Measurements from ENCODE around the gene VAV2.

VAV2 gene

GRCh38 chr9:133855371-133855770 is 136.8 kb downstream of the VAV2 start:
- no peaks in the 10 kb centered on the region for H3K27me3 ChIP-seq (ENCODE audit: insufficient read depth, low read length)
- peak overlapping the region; percentile 1 for H3K4ac ChIP-seq (ENCODE audit: low read depth, low read length)
- H3K79me1 ChIP-seq (ENCODE audit: low read length), result peaks cover 15% of the 10 kb centered on the region
- H3K4me1 ChIP-seq (ENCODE audit: control insufficient read depth in 1 of 2, insufficient read depth in 2 of 2, low read length in 2 of 2), result peaks cover 28 to 31% of the 10 kb centered on the region in 2 experiments
- no peak overlapping the region for H2BK12ac ChIP-seq (ENCODE audit: low read length)
- H4K8ac ChIP-seq (ENCODE audit: low read depth, low read length), result peak overlapping the region; percentile 9
- no peak overlapping the region for H3K4me2 ChIP-seq (ENCODE audit: low read length)
- peak overlapping the region; percentile 29 for H3K27ac ChIP-seq (ENCODE audit: low read depth, low read length)
- peaks cover 12 to 56% of the 10 kb centered on the region in 2 experiments for H3K36me3 ChIP-seq (ENCODE audit: control insufficient read depth in 1 of 2, insufficient read depth in 2 of 2, low read length in 2 of 2)
- DNase-seq, result peak in 1 of 2 donors; percentile 50
- H2AFZ ChIP-seq (ENCODE audit: insufficient read depth, low read length, poor library complexity), result no peak overlapping the region
- H3K9me3 ChIP-seq (ENCODE audit: insufficient read depth, low read depth, low read length), result peaks cover 9% of the 10 kb centered on the region
- H3K23ac ChIP-seq (ENCODE audit: low read length), result no peak overlapping the region
- H4K91ac ChIP-seq (ENCODE audit: low read depth, low read length), result peak overlapping the region; percentile 17
- no peak overlapping the region for H2BK120ac ChIP-seq (ENCODE audit: insufficient read depth, low read length, poor library complexity)
- H2AK5ac ChIP-seq (ENCODE audit: low read length), result no peak overlapping the region
- no CpG with 5 or more reads among the region's 15 CpGs for WGBS (ENCODE audit: extremely low coverage, insufficient coverage, insufficient read length)
- peak overlapping the region; percentile 2 for H3K18ac ChIP-seq (ENCODE audit: low read length)
- no peak overlapping the region for H4K12ac ChIP-seq (ENCODE audit: low read depth, low read length)
- H2BK5ac ChIP-seq (ENCODE audit: low read depth, low read length, poor library complexity), result peak overlapping the region; percentile 7
- H3K4me3 ChIP-seq (ENCODE audit: low read depth, low read length), result no peak overlapping the region
- peaks cover 4% of the 10 kb centered on the region for H3K79me2 ChIP-seq (ENCODE audit: control insufficient read depth, insufficient read depth, low read length, poor library complexity)
- H3K9ac ChIP-seq (ENCODE audit: low read length), result no peak overlapping the region
- peak overlapping the region; percentile 1 for H3K14ac ChIP-seq (ENCODE audit: low read length)

GRCh38 chr9:133854765-133855164 is 137.4 kb downstream of the VAV2 start:
- peak overlapping the region; percentile 15 for H2BK12ac ChIP-seq (ENCODE audit: low read length)
- H3K36me3 ChIP-seq (ENCODE audit: control insufficient read depth in 1 of 2, insufficient read depth in 2 of 2, low read length in 2 of 2), result peaks cover 10 to 54% of the 10 kb centered on the region in 2 experiments
- no peak for DNase-seq
- H2AFZ ChIP-seq (ENCODE audit: insufficient read depth, low read length, poor library complexity), result no peak overlapping the region
- H4K8ac ChIP-seq (ENCODE audit: low read depth, low read length), result peak overlapping the region; percentile 12
- H3K9ac ChIP-seq (ENCODE audit: low read length), result no peak overlapping the region
- peak overlapping the region; percentile 2 for H3K18ac ChIP-seq (ENCODE audit: low read length)
- H2AK5ac ChIP-seq (ENCODE audit: low read length), result no peak overlapping the region
- H3K4me1 ChIP-seq (ENCODE audit: control insufficient read depth in 1 of 2, insufficient read depth in 2 of 2, low read length in 2 of 2), result peaks cover 28 to 31% of the 10 kb centered on the region in 2 experiments
- no peak overlapping the region for H4K12ac ChIP-seq (ENCODE audit: low read depth, low read length)
- peaks cover 13% of the 10 kb centered on the region for H3K79me1 ChIP-seq (ENCODE audit: low read length)
- H3K9me3 ChIP-seq (ENCODE audit: insufficient read depth, low read depth, low read length), result peaks cover 9% of the 10 kb centered on the region
- no CpG with 5 or more reads among the region's 4 CpGs for WGBS (ENCODE audit: extremely low coverage, insufficient coverage, insufficient read length)
- H3K4me3 ChIP-seq (ENCODE audit: low read depth, low read length), result no peak overlapping the region
- peak overlapping the region; percentile 4 for H3K4ac ChIP-seq (ENCODE audit: low read depth, low read length)
- no peak overlapping the region for H3K27ac ChIP-seq (ENCODE audit: low read depth, low read length)
- peaks cover 6% of the 10 kb centered on the region for H3K79me2 ChIP-seq (ENCODE audit: control insufficient read depth, insufficient read depth, low read length, poor library complexity)
- no peak overlapping the region for H3K4me2 ChIP-seq (ENCODE audit: low read length)
- H2BK5ac ChIP-seq (ENCODE audit: low read depth, low read length, poor library complexity), result no peak overlapping the region
- no peak overlapping the region for H3K14ac ChIP-seq (ENCODE audit: low read length)
- no peak overlapping the region for H2BK120ac ChIP-seq (ENCODE audit: insufficient read depth, low read length, poor library complexity)
- H3K23ac ChIP-seq (ENCODE audit: low read length), result no peak overlapping the region
- H3K27me3 ChIP-seq (ENCODE audit: insufficient read depth, low read length), result no peaks in the 10 kb centered on the region
- H4K91ac ChIP-seq (ENCODE audit: low read depth, low read length), result peak overlapping the region; percentile 17

GRCh38 chr9:133854048-133854447 is 138.1 kb downstream of the VAV2 start:
- Histone ChIP-seq H4K91ac (ENCODE audit: low read depth, low read length) (no peak overlapping the region), H3K4ac (ENCODE audit: low read depth, low read length) (no peak overlapping the region)

GRCh38 chr9:133853331-133853730 is 138.8 kb downstream of the VAV2 start:
- Histone ChIP-seq H3K18ac (ENCODE audit: low read length) (peak overlapping the region; percentile 7), H3K79me2 (ENCODE audit: control insufficient read depth, insufficient read depth, low read length, poor library complexity) (peaks cover 6% of the 10 kb centered on the region), H3K36me3 (ENCODE audit: control insufficient read depth in 1 of 2, insufficient read depth in 2 of 2, low read length in 2 of 2) (peaks cover 12 to 55% of the 10 kb centered on the region in 2 experiments), H3K4me2 (ENCODE audit: low read length) (no peak overlapping the region), H3K9me3 (ENCODE audit: insufficient read depth, low read depth, low read length) (peaks cover 9% of the 10 kb centered on the region), H4K91ac (ENCODE audit: low read depth, low read length) (no peak overlapping the region), H3K14ac (ENCODE audit: low read length) (no peak overlapping the region), H4K12ac (ENCODE audit: low read depth, low read length) (no peak overlapping the region), H2AK5ac (ENCODE audit: low read length) (no peak overlapping the region), H2BK12ac (ENCODE audit: low read length) (no peak overlapping the region), H2BK5ac (ENCODE audit: low read depth, low read length, poor library complexity) (no peak overlapping the region), H3K27ac (ENCODE audit: low read depth, low read length) (no peak overlapping the region), H3K4me1 (ENCODE audit: control insufficient read depth in 1 of 2, insufficient read depth in 2 of 2, low read length in 2 of 2) (peaks cover 27 to 31% of the 10 kb centered on the region in 2 experiments), H4K8ac (ENCODE audit: low read depth, low read length) (no peak overlapping the region), H3K27me3 (ENCODE audit: insufficient read depth, low read length) (no peaks in the 10 kb centered on the region), H3K9ac (ENCODE audit: low read length) (no peak overlapping the region), H3K23ac (ENCODE audit: low read length) (no peak overlapping the region), H2AFZ (ENCODE audit: insufficient read depth, low read length, poor library complexity) (no peak overlapping the region), H3K4ac (ENCODE audit: low read depth, low read length) (peak overlapping the region; percentile 18), H3K4me3 (ENCODE audit: low read depth, low read length) (no peak overlapping the region), H2BK120ac (ENCODE audit: insufficient read depth, low read length, poor library complexity) (no peak overlapping the region), H3K79me1 (ENCODE audit: low read length) (peaks cover 13% of the 10 kb centered on the region)
- no CpG with 5 or more reads among the region's 7 CpGs for WGBS (ENCODE audit: extremely low coverage, insufficient coverage, insufficient read length)
- no peak for DNase-seq

More at GRCh38 chr9:133854048-133854447, 138.1 kb downstream of the VAV2 start:
- Histone ChIP-seq H2BK120ac (ENCODE audit: insufficient read depth, low read length, poor library complexity) (no peak overlapping the region), H3K9me3 (ENCODE audit: insufficient read depth, low read depth, low read length) (peaks cover 9% of the 10 kb centered on the region), H3K79me2 (ENCODE audit: control insufficient read depth, insufficient read depth, low read length, poor library complexity) (peaks cover 6% of the 10 kb centered on the region), H2BK12ac (ENCODE audit: low read length) (no peak overlapping the region), H3K36me3 (ENCODE audit: control insufficient read depth in 1 of 2, insufficient read depth in 2 of 2, low read length in 2 of 2) (peaks cover 13 to 55% of the 10 kb centered on the region in 2 experiments), H3K14ac (ENCODE audit: low read length) (no peak overlapping the region), H4K8ac (ENCODE audit: low read depth, low read length) (no peak overlapping the region), H3K79me1 (ENCODE audit: low read length) (peaks cover 13% of the 10 kb centered on the region), H3K4me1 (ENCODE audit: control insufficient read depth in 1 of 2, insufficient read depth in 2 of 2, low read length in 2 of 2) (peaks cover 28 to 31% of the 10 kb centered on the region in 2 experiments), H3K27me3 (ENCODE audit: insufficient read depth, low read length) (no peaks in the 10 kb centered on the region), H4K12ac (ENCODE audit: low read depth, low read length) (no peak overlapping the region), H3K27ac (ENCODE audit: low read depth, low read length) (no peak overlapping the region), H3K4me2 (ENCODE audit: low read length) (no peak overlapping the region), H3K9ac (ENCODE audit: low read length) (no peak overlapping the region), H3K18ac (ENCODE audit: low read length) (peak overlapping the region; percentile 15), H2AK5ac (ENCODE audit: low read length) (no peak overlapping the region), H2BK5ac (ENCODE audit: low read depth, low read length, poor library complexity) (no peak overlapping the region), H3K23ac (ENCODE audit: low read length) (peak overlapping the region; percentile 24), H2AFZ (ENCODE audit: insufficient read depth, low read length, poor library complexity) (no peak overlapping the region), H3K4me3 (ENCODE audit: low read depth, low read length) (peak overlapping the region; percentile 20)
- WGBS (ENCODE audit: extremely low coverage, insufficient coverage, insufficient read length), result no CpG with 5 or more reads among the region's 6 CpGs
- no peak for DNase-seq
